ENCODE results near the gene SLC16A3.
"Not testable (repeated sequence)": the region's sequence is repeated elsewhere in the genome, so short reads cannot be mapped to it uniquely, and the experiment has no call there.

The SLC16A3 gene

DNA sequence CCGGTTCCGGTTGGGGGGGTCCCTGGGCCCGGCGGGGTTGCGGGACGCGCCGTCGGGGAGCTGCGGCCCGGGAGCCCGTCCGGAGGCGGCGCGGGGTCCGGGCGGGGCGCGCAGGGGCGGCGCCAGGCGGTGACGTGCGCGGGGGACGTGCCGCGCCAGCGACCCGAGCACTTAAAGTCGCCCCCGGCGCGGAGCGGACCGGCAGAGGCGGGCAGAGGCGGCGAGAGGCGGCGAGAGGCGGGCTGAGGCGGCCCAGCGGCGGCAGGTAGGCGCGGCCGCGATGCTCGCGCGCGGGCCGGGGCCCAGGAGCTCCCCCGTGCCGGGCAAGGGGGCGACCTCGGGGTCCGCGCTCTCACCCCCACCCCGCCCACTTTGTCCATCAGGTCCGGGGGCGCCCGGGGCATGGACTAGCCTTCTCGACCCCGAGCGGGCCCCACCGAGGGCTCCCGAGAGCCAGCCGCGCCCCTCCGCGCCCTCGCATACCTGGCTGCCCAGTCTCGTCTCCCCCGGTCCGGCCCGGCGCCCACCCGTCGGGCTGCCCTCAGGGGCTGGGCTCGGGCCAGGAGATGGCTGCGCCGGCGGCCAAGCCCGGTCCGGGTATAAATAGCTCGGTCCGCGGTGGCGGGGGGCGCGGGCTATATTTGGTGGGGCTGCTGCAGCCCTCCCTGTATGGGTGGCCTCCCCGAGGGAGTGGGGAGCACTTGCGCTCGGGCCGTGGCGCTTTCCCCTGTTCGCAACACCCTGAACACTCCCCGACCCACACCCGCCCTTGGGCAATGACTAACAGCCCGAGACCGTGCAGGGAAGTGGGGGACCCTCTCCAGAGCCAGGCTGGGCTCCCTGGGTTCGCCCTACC is at the start of gene SLC16A3:
SLC16A3 (plus strand) TSS at position 201 of the 856 bp plus-strand sequence. CDS start 6,967 bp downstream, outside the sequence.
- DNase-seq = peak; percentile 76

DNA sequence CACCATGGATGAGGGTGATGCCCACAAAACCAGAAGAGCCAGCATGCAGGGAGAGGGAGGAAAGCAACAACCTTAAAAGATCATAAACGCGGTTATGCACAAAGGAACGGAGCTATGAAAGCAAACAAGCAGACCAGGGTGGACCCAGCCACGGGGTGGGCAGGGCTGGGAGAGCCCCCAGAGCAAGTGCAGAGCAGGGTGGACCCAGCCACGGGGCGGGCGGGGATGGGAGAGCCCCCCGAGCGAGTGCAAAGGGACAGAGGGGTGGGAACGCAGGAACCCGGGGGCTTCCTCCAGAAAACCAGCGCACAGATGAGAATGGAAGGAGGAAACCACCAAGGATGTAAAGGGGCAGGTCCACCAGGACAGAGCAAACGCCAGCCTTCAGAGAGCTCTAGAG is 49.4 kb upstream of the SLC16A3 start:
- DNase-seq = no peak

DNA sequence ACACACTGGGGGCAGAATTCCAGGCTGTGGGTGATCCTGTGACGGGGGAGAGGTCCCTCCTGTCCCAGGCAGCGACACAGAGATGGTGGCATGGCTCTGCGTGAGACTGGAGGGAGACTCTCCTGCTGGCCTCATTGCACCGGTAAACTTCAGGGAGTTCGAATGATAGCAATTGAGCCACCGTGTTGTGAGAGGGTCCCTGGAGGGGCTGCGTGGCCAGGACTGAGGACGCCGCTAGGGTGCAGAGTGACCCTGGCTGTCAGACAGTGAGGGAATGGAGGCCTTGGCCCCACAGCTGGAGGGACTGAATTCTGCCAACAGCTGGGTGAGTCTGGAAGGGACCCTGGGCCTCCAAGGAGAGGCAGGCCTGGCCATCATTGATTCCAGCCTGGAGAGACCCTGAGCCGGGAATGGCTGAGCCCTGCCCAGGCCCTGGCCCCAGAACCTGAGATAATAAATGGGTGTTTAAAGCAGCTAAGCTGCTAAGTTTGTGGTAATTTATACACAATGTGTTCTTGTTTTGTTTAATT is 48.8 kb upstream of the SLC16A3 start:
- no peak for DNase-seq

DNA sequence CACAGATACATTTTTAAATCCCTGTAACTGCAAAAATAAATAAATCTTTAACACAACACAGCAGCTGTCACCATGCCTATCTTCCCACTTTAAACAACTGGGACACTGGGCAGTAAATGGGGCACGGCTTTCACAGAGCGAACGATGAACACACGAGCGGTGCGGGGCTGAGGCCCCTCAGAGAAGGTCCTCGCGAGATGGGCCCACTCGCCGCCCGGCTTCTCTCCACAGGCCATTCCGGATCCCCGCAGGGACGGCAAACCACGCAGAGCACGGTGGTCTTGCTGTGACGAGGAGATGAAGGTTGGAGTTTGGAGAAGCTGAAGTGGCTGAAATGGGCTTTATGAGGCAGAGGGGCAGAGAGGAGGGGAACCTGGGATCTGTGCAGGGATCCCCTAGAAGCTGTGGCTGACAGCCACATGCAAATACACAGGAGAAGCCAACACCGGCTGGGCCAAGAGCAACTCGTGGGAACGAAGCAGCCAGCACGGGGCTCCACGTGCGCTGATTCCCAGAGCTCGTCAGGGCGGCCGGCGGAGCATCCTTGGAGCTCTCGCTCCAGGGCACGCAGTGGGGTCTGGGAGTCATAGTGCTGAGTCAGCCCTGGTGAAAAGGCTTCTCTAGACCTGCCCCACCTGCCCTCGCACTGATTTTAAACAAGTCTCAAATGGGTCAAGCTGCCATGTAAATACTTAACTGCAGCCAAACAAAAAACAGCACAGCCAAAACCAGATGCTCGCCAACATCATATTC is 47.9 kb upstream of the SLC16A3 start:
- DNase-seq = no peak

DNA sequence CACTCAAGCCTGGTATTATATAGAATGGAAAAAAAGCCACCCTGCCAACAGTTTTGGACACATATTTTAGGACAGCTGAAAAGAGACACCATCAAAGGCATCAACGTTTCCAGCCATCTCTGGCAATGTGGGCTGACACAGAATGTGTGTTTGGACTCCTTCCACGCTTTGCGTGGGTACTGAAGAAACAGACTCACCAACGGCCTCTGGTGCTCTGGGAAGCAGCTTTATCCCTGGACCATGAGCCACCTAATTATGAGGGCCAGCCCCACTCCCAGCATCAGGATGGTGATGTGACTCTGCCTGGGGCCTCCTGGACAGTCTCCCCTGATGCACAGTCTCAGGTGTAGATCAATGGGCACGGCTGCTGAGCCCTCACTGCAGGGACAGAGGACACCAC is 44.1 kb upstream of the SLC16A3 start:
- no peak for DNase-seq

DNA sequence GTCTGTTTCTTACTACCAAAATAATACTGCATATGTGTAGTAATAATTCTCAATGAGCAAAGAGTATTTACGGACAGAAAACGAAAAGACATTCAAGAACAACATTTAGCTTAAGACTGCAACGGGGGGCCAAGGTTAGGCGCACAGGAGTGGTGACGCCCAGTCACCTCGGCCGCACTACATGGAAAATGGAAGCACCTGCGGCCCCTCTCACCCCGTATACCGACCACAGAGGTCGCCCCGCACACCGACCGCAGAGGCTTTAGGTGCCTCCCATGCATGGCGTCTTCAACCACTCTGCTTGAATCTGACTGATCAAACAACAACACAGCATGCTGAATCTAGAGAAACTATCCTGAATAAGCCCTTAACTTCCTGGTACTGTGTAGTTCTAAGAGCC is 42.6 kb upstream of the SLC16A3 start:
- DNase-seq = no peak

DNA sequence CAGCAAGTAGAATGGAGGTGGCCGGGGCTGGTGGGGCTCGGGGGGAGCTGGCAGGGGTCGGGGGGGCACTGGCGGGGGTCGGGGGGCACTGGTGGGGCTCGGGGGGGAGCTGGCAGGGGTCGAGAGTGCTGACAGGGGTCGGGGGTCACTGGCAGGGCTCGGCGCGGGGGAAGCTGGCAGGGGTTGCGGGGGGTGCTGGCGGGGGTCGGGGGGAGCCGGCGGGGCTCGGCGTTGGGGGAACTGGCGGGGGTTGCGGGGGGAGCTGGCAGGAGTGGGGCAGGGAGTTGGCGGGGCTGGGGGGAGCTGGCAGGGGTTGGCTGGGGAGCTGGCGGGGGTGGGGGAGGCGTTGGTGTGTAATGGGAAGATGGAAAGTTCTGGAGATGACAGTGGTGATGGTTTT is 41.3 kb upstream of the SLC16A3 start:
- DNase-seq = no peak

DNA sequence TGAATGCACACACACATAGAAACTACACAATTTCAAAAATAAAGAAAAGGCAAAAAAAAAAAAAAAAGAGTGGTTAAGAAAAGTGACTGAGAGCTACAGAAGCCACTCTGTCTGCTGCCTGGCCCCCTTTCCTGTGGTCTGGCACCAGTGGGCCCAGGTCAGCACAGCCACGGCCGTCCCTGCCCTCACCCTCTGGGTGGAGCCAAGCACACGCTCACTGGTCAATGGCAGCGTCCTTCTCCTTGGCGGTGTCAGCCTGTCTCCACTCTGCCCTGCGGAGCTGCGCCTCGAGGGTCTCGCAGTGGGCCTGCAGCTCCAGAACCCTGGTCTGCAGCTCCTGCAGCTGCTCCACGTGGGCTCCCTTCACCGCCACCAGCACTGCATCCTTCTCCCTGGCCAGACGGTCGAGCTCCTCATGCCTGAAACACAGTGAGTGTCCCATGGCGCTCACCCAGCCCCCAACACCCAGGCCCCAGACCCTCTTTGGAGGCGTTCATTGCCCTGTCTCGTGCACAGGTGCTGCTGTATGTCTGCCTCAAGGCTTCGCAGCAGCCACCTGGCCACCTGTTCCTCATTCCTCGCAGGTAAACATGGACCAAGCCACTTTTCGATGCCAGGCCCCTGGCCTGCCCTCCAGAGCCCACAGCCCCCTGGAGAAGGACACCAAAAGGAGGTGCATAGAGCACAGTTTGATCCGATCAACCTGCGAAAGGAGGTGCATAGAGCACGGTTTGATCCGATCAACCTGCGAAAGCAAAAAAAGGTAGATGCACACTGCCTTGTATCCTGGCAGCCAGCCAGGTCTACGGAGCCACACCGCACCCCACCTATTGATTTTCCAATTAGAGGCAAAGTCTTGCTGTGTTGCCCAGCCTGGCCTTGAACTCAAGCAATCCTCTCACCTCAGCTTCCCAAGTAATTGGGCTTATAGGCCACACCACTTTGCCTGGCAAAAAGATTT is 40.6 kb upstream of the SLC16A3 start:
- no peak for DNase-seq

DNA sequence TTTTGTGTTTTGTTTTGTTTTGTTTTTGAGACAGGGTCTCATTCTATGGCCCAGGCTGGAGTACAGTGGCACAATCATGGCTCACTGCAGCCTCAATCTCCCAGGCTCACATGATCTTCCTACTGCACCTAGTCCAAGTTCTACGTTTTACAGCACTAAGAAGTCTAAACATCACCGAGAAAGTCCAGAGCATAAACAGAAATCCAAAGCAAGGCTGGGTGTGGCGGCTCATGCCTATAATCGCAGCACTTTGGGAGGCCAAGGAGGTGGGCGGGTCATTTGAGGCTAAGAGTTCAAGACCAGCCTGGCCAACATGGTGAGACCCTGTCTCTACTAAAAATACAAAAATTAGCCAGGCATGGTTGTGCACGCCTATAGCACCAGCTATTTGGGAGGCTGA is 35.8 kb upstream of the SLC16A3 start:
- not testable (repeated sequence) for DNase-seq

DNA sequence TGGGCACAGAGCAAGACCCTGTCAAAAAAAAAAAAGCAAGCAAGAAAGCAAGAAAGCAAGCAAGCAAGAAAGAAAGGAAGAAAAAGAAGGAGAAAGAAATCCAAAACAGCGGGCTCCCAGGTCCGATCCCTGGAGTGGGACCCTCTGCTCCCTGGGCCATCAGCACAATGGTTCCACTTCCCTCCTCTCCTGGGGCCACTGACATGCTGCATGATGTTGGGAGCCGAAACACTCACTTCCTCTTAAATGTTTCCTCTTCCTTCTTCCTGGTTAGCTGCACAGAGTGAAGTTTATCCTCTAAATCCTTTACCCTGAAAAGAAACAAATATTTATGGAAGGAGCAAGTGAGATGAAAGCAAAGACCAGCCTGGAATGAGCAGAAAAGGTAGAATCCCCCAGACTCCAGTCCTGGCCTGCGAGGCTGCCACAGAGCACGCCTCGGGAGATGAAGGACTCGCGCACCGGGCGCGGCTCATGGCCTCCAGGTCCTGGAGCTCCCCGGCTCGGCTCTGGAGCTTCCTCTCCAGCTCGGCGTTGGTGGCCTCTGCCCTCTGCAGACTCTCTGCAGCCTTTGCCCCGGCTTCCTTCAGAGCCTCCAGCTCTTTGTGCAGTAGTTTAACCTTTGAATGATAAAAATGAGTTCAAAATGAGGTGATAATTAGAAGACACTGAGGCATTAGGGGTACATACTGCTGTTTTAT is 35.2 kb upstream of the SLC16A3 start:
- DNase-seq = no peak

DNA sequence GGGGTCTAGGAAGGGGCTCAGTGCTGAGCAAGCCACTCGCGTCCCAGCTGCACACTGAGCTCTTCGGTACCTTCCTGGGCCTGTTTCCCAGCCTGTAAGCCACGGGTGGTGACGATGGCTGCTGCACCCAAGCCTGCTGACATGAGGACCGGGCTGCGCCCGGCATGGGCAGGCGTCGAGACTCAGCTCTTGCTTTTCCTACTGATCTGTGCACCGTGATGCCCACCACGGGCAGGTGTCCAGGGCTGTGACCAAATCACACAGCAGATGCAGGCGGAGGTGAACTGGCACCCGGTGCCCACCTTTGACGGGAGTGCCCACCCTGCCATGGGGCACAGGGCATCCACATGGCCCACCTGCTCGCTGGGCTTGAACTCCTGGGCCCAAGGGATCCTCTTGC is 34.1 kb upstream of the SLC16A3 start:
- DNase-seq = no peak

DNA sequence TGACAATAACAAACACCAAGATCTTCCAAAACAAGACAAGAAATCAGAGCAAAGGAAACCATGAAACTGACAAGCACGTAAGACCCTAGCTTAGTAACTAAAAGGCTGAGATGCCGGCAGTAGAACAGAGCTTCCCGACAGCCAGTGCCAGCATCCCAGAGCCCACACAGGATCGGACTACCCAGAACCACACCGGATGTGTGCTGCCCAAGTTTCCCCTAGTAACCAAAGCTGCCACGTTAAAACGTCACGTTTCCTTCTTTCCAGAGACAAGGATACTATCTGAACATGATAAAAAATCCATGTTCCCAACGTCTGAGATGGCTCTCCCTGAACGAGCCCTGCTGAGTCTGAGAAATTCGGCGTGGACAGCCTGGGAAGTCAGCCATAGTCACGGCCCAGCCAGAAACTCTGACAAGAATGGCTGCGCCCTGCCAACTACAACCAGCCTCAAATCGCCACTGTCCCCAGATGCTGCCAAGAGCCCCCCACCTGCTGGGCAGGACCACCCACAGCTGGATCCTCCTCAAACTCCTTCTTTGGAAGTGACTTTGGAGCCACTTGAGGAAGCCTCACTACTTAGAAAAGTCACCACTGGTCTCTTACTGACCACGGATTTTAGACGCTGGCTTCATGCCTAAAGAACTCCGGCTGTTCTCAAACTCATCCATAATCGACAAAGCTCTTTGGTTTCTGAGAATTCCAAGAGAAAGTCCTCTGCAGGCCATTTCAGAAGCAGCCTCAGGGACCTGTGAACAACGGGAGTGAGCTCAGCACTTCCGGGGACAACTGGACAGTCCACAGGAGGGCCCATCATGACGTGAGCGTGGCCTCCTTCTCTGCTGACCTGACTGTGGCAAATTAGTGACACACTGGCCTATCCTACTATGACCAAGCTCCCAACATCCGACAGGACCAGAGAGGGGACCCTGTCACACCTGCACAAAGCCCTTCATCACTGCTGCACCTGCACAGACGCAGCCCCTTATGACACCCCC is 32.9 kb upstream of the SLC16A3 start:
- no peak for DNase-seq

DNA sequence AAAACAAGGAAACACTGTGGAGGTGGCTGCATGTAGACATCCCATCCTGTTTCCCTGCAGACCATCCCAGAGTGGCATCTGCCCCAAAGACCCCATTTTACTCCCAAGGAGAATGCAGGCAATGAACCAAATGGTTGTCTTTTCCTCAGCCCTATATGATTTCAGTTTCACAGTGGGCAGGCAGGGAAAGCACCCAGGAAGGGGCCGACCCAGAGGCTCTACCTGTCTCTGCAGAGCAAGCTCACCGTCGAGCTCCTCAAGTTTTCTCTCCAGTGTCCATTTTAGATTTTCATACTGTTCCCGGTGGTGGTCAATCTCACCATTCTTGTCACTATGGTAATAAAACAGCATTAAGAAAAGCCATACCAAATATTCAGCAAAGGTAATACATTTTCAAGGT is 30.8 kb upstream of the SLC16A3 start:
- DNase-seq = no peak

DNA sequence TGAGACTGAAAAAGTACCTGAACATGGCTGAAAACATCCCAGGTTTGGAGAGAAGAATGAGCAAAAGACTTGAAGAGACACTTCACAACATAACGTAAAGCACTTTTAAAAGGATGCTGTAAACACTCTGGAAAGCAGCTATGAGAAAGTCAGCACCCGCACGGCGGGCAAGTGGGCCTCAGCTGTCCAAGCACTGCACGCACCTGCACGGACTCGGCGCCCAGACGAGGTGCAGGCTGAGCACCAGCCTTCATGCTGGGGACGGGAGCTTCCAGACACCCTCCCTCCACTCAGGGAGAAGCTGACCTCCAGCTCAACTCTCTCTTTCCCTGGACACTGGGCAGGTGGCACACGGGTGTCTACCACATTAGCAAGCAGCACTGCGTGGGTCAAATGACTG is 29.3 kb upstream of the SLC16A3 start:
- DNase-seq = no peak

DNA sequence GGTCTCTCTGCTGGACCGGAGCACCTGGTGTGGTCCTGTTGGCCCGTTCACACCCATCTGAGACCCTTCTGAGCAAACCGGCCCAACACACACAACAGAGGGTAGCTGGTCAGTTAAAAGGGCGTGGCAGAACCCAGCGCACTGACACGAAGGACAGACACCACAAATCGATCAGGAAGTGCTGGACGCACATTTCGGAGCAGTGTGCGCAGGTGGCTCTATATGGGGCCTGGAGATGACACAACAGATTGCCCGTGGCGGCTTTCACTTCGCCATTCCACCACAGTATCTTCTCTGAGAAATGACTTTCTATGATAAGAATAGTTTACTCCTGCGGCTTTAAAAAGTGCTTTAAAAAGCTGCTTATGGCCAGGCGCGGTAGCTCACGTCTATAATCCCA is 28.7 kb upstream of the SLC16A3 start:
- no peak for DNase-seq

DNA sequence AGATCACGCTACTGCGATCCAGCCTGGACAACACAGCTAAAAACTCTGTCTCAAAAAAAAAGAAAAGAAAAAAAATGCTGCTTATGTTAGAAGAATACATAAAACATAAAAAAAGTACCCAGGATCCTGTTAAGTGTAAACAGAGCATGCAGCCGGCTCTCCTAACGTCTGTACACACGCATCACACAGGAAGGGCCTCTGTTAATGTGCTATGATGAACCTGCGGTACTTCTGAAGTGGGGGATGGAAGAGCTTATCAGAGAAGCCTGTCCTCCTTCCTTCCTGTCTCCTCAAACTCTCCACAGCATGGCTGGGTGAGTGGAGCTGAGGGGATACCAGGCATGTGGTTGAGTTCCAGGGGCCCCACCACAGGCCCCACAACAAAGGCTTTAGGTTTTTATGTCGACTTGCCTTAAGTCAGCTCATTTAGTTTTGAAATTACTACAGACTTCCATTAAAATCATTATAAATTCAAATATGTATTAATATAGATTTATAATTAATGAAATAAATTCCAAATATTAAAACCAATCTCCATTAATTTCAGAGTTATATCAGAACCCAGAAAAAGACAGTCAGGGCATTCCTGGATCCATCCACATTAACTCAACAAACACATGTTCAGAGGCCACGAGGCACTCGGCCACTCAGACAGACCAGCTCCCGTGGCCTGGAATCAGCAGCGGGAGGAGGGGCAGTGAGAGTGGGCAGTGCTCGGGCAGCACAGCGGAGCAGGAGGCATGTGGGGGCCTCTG is 27.9 kb upstream of the SLC16A3 start:
- DNase-seq = peak; percentile 75

DNA sequence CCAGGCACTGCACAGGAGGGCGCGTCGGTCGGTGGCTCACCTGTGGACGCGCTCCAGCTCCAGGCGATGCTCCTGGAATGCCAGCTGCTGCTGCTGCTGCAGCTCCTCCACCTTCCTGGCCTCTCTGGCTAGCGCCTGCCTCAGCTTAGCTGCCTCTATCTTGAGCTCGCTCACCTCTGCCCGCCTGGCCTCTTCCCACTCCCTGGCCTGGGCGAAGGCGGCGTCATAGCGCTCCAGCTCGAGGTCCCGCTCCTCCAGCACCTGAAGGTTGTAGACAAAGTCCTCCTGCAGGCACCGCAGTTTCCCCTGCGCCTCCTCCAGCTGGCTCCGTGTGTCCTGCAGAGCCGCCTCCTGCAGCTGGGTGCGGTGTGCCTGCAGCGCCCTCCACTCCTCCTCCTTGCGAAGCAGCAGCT is 27.3 kb upstream of the SLC16A3 start:
- no peak for DNase-seq

DNA sequence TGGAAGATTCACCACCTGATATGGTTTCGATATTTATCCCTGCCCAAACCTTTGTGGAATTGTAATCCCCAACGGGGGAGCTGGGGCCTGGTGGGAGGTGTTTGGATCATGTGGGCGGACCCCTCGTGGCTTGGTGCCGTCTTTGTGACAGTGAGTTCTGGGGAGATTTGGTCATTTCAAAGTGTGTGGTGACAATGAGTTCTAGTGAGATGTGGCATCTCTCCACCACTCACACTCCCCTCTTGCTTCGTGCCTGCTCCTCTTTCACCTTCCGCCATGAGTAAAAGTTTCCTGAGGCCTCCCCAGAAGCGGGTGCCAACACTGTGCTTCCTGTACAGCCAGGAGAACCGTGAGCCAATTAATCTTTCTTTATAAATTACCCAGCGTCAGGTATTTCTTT is 25.9 kb upstream of the SLC16A3 start:
- DNase-seq = no peak

DNA sequence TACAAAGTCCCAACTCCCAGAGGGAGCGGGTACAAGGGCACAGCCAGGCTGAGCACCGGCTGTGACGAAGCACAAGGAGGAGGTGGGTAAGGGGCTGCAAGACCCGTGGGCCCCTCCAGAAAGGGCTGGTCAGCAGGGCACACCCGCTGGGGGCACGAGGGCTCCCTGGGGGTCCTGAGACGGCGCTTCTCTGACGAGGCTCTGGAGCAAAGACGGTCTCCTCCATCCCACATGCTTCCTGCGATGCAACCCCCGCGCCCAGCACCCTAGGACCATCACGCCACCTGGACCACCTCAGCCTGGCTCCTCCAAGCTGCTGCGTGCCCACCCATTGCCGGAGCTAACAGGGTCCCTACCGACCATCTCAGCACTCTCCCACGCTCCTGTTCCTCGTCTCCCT is 24.9 kb upstream of the SLC16A3 start:
- DNase-seq = no peak
